Measurements from ENCODE around the gene KLF11. TPM values are rescaled to one million over a fixed set of nuclear protein-coding genes. Genes with fewer than 3 reads are reported as not detected.

Gene KLF11
- total RNA-seq, 2 donors from 2014 or later, result 25.7 to 32.6 TPM

GRCh38 chr2:10047616-10048500, 4.5 kb downstream of the KLF11 start:
- Histone ChIP-seq H3K27me3 (no peaks in the 10 kb centered on the region), H3K36me3 (replicated peaks in 1 of 2; ENCODE audit: insufficient read depth in 1 of 2, low read depth in 2 of 2) (peaks cover 7 to 22% of the 10 kb centered on the region in 2 donors), H3K4me1 (peaks cover 69% of the 10 kb centered on the region), H3K4me3 (no peak overlapping the region), H3K27ac (peak overlapping the region in 1 of 4 donors; percentile 38), H3K9me3 (no peaks in the 10 kb centered on the region)
- TF ChIP-seq CTCF (IDR thresholded peaks at IDR 0.05) (no peak), POLR2A (IDR thresholded peaks at IDR 0.05) (no peak)
- DNase-seq (no peak), ATAC-seq (no peak)
- intact Hi-C loops (cut with DNase I), result no loop called here
- WGBS, 2 donors, result 66 to 71% methylated on average over 14 to 15 of the region's 15 CpGs

- 47 to 52% methylated on average over 10 of the region's 10 CpGs for WGBS, 2 donors
- DNase-seq, result peak in 1 of 4 donors; percentile 45
- H3K9me3 ChIP-seq, result no peaks in the 10 kb centered on the region
- no peak for ATAC-seq
- H3K27ac ChIP-seq, result peak overlapping the region in 1 of 4 donors; percentile 38
- H3K36me3 ChIP-seq (replicated peaks in 1 of 2; ENCODE audit: insufficient read depth in 1 of 2, low read depth in 2 of 2), result peaks cover 7 to 22% of the 10 kb centered on the region in 2 donors
- peak; percentile 45 to 80 (median 56) for TF ChIP-seq CTCF (IDR thresholded peaks at IDR 0.05)
- no peak for TF ChIP-seq POLR2A (IDR thresholded peaks at IDR 0.05)
- intact Hi-C loops (cut with DNase I), result no loop called here
- H3K27me3 ChIP-seq, result no peaks in the 10 kb centered on the region
- peaks cover 77% of the 10 kb centered on the region for H3K4me1 ChIP-seq
- H3K4me3 ChIP-seq, result no peak overlapping the region
Observed at GRCh38 chr2:10048501-10049171, 5.3 kb downstream of the KLF11 start.

GRCh38 chr2:10052216-10052615, 8.9 kb downstream of the KLF11 start:
- TF ChIP-seq CTCF (IDR thresholded peaks at IDR 0.05) (no peak), POLR2A (IDR thresholded peaks at IDR 0.05) (no peak)
- DNase-seq, result no peak
- Histone ChIP-seq H3K4me3 (no peak overlapping the region), H3K27ac (no peak overlapping the region), H3K9me3 (no peaks in the 10 kb centered on the region), H3K4me1 (peaks cover 68% of the 10 kb centered on the region), H3K36me3 (replicated peaks in 1 of 2; ENCODE audit: insufficient read depth in 1 of 2, low read depth in 2 of 2) (peaks cover 10 to 17% of the 10 kb centered on the region in 2 donors), H3K27me3 (no peaks in the 10 kb centered on the region)
- ATAC-seq, result no peak
- 82 to 87% methylated on average over 6 to 16 of the region's 16 CpGs for WGBS, 2 donors
- intact Hi-C loops (cut with DNase I), result no loop called here

GRCh38 chr2:10053351-10053750, 10.0 kb downstream of the KLF11 start:
- Histone ChIP-seq H3K4me3 (no peak overlapping the region), H3K27ac (peak overlapping the region; percentile 5 to 57 (median 27)), H3K4me1 (peaks cover 56% of the 10 kb centered on the region), H3K9me3 (no peaks in the 10 kb centered on the region), H3K27me3 (no peaks in the 10 kb centered on the region), H3K36me3 (replicated peaks in 1 of 2; ENCODE audit: insufficient read depth in 1 of 2, low read depth in 2 of 2) (peaks cover 9 to 10% of the 10 kb centered on the region in 2 donors)
- ATAC-seq (peak; percentile 33), DNase-seq (peak in 2 of 4 donors; percentile 49 to 63)
- intact Hi-C loops (cut with DNase I), result no loop called here
- WGBS, 2 donors, result 4 to 15% methylated on average over 4 of the region's 4 CpGs
- TF ChIP-seq CTCF (IDR thresholded peaks at IDR 0.05), result no peak
- TF ChIP-seq POLR2A (IDR thresholded peaks at IDR 0.05), result no peak

All from body of pancreas (tissue), 4 donors.